Hematopoietic multipotent progenitor cell (in vitro differentiated cells): ENCODE measurements around the gene SGK1. TPM values are rescaled to one million over a fixed set of nuclear protein-coding genes. Genes with fewer than 3 reads are reported as not detected.
A peak's percentile ranks its signal among the peaks of the same experiment; 100 is the strongest.

Experiments
- DNase-seq, 3 donors: peaks; one replicate each; pipeline ENCODE4 v3.0.0-alpha.2; 2011 to 2015; ENCODE audit warnings: low read depth in 2 of 3, low spot score in 2 of 3
- total RNA-seq: library from RNA; depleted of rRNA; stranded (reverse); fragments of >200 nt; gene quantifications from one replicate; pipeline ENCODE4 v1.2.3, GENCODE V29; 2012

Gene SGK1
- total RNA-seq, 1 donor = 7.3 TPM

DNA sequence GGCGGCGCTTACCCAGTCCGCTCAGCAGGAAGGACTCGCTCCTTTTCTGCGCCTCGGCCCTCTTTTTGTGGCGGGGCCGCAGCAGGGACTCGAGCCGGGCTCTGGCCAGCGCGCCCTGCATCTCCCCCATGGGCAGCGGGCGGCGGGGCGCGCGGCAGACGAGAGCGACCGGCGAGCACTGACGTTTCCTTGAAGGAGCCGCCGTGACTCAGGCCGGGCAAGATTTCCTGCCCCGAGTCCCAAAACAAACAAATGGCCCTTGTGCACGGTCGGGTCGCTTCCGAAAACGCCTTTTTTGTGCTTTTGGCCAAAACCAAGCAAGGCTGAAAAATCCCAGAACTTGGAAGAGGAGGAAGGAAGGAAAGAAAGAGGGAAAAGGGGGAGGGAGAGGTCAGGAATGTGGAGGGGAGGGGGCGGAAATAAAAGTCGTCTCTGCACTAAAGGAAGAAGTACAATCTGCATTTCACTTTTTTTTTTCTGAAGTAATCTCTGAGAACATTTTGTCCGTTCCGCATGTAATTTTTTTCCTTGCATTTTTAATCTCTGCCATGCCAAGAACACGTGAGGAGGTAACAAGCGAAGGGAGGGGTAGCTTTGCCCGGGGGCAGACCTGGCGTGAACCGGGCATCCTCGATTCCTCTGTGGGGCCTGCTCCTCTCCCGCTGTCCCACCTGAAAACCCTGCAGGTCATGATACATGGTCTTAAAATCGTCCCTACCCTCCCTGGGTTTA is 142.2 kb downstream of the SGK1 start:
- DNase-seq = peak in 2 of 3 donors; percentile 34 to 48

DNA sequence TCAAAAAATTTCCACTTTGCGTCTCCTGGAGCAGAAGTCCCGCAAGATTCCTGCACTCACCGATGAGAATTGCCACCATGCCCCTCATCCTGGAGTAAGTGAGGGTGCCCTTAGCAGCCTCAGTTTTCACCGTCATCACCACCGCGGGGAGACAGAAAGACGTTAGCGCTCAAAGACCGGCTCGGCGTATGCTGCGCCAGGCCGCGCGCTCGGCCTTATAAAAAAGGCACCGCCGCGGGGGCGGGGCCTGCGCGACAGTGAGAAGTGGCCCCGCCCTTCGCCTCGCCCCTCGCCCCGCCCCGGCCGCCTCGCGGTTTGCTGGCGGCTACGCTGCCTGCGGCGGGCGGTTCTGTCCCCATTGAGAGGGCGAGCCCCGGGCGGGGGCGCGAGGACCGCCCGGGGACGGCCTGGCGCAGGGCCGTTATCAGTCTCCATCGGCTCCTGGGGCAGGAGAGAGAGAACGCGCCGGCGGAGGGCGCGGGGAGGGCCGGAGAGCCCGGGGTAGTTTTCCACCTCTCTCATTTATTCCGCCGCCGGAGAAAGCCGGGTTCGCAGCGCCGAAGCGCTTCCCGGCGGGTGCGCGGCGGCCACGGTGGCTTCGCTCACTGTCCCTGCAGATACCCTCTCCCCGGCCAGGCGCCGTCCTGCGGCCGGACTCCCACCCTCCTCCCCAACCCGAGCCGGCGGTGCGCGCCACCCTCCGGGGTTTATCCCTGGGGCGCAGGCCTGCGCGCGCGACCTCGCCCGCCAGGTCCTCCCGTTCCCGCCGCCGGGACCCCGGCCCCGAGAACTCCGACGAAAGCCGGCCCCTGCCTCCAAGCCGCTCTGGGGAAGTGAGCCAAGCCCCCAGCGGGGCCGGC is 143.0 kb downstream of the SGK1 start:
- peak; percentile 84 to 96 (median 87) for DNase-seq

DNA sequence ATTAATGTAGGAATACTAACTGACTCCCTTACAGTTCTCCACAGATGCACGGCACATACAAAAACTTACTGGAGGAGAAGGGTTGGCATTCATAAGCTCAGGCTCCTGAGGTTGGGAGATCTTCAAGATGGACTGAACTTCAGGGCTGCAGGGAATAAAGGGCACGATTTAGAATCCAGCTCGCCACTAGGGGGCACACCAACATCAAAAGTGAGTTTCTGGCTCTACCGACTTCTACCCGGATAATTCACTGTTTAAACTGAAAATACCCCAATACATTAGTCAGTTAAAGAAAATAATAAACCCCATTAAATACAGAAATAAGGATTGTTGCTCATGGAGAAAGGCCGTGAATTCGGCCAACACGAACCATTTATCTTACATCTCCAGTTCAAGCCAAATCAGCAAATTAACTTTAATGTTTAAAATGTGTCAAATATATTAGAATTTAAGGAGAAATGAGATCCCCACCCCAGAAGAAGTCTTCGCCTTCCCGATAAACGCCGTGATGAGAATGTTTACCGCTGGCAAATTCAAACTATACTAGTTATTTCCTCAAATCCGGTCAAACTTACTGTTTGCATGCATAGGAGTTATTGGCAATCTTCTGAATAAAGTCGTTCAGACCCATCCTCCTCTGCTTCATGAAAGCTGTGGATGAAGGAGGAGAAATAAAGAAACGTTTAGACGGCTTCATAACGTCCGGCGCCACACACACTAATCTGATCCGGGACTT is 143.8 kb downstream of the SGK1 start:
- DNase-seq = peak; percentile 69 to 87 (median 71)

DNA sequence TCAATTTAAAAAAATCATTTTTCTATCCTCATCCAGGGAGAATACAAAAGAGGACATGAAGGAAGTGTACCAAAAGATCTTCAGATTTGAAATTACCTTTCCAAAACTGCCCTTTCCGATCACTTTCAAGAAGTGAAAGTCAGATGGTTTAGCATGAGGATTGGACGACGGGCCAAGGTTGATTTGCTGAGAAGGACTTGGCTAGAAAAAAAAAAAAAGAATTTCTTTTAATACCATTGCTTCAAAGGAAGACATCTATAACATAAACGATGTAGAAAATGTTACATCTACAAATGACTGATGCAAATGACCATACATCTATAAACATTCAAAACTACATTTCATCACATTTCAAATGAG is 144.6 kb downstream of the SGK1 start:
- DNase-seq = no peak

DNA sequence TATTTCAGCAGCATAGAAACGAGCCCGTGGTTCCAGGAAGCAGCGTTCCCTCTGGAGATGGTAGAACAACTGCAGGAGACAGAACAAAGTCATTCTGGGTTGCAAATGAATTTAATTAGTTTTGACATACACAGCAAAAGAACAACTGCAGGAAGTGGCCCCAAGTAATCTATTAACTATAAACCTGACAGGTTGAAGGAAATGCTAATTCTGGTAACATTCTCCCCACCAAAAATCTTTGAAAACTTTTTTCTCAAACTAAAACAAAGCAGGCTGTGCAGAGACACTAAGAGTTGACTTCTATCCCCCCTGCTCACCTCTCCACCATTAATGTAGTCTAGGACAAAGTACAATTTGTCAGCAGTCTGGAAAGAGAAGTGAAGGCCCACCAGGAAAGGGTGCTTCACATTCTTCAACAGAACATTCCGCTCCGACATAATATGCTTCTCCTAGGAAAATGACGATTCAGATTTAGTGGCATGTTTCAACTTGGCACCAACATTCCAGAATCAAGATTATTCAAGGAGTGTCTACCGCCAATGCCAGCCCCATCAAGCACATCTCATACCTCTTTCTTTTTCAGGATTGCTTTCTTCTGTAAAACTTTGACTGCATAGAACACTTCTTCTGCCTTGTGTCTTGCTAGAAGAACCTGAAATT is 145.1 kb downstream of the SGK1 start:
- DNase-seq = no peak

DNA sequence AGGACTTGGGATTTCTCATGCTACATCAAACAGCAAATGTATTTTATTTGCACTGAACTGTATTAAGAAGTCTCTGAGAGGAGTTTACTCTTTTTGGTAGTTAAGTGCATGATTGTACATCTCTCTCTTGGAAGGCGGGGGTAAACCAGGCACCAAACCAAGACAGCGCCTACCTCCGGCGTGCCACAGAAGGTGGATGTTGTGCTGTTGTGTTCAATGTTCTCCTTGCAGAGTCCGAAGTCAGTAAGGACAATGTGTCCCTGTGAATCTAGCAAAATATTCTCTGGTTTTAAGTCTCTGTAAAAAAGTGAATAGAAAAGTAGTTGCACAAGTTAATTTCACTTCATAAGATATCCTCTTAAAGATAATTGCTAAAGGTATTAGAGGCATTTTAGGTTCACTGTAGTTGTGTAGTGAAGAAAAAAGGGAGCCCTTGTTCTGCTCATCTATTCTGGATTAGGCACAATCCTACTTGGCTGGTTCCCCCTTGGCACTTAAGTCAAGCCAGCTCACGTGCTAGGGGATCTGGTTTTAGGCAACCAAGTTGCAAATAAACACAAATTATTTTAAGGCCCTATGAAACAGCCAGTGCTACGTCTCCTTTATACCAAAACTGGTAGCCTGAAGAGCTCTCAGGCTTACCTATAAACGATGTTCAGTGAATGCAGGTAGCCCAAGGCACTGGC is 145.7 kb downstream of the SGK1 start:
- no peak for DNase-seq

DNA sequence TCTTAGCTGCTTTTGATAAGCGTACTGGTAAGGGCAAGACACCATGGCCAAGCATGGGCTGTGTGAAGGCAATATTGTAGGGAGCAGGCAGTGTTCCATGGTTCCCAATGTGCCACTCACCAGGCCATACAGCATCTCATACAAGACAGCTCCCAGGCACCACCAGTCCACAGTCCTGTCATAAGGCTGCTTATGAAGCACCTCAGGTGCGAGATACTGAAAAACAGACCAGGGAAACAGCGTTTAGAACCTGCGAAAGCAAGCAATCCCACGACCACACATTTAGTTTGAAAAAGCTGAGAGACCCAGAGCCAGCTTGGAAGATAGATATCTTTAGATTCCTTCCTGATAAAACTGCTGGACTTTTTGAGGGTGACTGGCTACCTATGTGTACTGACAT is 146.4 kb downstream of the SGK1 start:
- no peak for DNase-seq

DNA sequence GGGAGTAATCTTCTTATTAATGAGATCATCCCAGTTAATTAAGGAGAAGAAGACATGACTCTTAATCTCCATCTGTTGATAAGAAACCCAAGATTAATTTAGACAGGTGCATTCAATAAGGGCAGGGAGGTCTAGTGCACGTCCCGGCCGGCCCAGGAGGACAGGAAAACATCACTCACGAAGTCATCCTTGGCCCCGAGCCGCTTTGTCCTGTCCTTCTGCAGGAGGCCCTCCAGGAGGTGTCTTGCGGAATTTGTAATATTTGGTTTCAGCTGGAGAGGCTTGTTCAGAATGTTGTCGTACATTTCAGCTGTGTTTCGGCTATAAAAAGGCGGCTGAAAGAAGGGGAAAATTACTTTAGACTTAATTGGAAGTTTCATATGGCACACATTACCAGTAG is 147.1 kb downstream of the SGK1 start:
- no peak for DNase-seq

DNA sequence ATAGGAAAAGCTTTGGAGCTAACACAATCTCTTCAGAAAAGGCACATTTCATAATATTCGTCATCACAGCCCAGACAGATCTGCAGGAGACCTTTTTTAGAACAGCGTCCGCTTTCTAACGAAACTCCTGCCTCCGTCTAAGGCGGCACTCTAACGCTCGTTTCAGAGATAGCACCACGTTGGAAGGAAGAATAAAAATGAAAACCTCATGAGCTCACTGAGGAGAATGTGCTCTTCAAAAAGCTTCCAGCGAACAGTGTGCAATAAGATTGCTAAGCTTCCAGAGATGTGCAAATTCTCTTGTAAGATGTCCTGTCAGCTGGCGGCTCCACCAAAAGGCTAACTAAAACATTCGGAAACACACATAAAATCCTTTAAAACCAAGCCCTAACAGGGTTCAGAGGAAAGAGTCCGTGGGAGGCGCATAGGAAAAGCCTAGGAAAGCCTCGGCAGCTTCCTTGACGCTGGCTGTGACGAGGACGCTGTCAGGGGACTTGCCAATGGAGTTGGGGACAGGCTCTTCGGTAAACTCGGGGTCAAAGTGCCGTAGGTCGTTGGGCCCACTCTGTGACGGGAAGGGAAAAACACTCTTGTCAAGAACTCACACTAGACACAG is 147.9 kb downstream of the SGK1 start:
- no peak for DNase-seq

DNA sequence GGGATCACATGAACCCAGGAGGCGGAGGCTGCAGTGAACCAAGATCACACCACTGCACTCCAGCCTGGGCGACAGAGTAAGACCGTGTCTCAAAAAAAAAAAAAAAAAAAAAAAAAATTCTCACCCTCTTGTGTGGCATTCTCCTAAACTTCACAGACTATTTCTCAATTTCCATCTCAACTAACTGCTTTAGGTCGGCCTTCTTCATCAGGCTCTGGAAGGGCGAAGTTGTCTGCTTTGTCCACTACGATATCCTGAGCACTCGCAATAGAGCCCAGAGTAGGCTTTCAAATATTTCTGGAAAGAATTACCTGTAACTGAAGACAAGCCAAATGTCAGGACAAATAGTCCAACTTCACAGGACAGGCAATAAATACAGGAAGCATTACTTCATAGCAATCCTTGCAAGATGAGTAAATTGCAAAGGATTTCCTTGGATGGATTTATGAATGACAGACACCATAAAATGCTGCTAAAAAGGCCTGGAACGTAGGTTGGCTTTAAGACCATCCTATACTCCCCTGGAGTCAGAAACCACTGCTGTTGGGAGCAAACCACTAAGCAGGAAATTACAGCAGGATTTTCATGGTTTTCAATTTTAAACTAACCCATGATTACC is 149.2 kb downstream of the SGK1 start:
- DNase-seq = no peak

DNA sequence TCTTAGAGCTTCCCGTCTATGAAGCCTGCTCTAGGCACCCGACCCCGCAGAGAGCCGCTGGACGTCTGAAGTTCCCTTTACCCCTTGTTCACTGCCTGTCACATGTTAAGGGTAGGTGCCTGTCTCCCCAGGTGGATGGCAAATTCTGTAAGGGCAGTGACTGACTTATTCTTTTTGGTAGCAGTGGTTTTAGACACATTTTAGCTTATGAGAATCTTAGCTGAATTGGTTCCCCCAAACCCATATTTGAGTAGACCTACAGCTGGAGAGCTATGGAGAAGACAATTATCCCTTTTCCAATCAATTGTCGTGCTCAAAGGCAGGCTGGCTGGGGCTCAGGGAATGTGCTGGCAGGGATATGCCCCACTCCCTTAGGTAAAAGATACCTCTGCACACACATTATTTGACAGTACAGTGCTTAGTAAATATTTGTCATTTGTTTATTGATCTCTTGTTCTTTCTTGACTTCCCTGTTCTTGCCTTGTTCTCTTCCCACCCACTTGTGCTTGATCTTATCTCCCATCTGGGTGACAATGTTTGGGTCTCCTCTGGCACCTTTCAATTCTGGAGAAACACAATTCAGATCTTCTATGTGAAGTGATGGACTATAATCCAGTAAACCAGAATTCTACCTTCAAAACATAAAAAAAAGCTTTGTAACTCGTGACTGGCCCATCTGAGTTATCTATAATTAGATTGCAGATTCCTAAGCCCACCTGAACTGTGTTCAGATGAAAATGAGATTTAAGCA is 151.2 kb downstream of the SGK1 start:
- no peak for DNase-seq

DNA sequence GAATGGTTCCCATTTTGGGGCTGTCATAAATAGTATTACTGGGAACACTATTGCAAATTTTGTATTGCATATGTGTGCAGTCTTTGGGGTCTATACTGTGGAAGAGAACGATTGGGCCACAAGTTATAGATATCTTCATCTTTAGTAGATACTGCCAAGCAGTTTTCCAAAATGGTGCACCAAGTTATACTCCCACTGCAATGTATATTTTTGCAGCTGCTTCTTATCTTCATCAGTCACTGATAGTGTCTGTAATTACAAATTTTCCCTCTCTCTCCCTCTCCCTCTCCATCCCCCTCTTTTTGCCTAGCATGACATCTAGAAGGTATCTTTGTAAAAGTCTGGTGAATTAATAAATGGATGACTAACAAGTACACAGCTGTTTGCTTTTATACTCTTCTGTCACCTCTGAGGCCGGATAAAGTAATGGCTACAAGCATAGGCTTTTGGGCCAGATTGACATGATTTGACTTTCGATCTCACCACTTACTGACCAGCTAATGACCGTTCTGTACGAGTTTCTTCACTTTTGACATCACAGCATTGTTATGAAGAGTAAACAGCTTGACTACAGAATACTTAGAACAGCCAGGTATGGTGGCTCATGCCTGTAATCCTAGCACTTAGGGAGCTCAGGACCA is 152.2 kb downstream of the SGK1 start:
- no peak for DNase-seq

DNA sequence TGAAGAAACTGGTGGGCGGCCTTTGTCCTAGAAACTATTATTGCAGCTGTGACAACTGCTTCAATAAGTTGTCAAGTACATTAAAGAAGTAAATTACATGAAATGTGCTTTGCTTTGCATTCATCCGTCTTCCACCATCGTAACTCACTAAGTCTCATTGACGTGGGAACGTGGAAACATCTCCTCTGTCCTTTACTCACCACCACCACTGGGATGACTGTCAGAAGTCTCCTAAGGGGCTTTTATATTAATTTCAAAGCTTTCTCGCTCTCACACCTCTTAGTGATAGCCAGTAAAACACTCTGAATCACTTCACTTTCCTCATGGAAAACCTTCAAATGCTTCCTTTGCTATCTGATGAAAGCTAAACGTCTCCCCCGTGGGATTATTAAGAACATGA is 153.6 kb downstream of the SGK1 start:
- no peak for DNase-seq

DNA sequence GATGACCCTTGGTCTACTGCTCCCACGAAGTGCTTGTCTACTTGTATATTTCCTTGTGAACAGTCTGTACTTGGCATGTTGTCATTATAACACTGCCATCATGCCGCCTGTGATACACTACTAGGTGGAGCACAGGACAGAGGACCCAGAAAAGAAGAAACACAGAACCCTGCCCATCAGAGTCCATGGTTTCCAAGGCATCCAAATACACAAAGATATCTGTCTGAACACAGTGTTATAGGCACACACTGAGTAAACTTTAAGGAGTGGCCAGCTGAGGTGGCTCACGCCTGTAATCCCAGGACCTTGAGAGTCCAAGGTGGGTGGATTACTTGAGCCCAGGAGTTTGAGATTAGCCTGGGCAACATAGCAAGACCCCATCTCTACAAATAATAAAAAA is 155.0 kb downstream of the SGK1 start:
- DNase-seq = no peak

DNA sequence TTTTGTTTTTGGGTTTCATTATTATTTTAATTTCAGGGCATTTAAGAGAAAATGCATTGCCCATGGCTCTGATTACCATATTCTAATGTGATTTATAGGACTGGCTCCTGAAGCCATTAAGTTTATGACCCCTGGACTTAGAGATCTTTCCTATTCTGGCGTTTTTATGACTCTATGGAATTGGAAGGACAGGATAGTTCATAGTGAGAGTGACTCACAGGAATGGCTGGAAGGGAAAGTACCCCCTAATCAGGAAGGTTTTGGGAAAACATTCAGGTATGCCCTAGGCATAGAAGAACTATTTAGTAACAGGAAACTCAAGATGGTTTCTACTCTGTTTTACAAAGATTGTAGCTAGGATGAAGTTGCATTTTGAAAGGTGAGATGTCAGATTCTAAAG is 156.9 kb downstream of the SGK1 start:
- no peak for DNase-seq

DNA sequence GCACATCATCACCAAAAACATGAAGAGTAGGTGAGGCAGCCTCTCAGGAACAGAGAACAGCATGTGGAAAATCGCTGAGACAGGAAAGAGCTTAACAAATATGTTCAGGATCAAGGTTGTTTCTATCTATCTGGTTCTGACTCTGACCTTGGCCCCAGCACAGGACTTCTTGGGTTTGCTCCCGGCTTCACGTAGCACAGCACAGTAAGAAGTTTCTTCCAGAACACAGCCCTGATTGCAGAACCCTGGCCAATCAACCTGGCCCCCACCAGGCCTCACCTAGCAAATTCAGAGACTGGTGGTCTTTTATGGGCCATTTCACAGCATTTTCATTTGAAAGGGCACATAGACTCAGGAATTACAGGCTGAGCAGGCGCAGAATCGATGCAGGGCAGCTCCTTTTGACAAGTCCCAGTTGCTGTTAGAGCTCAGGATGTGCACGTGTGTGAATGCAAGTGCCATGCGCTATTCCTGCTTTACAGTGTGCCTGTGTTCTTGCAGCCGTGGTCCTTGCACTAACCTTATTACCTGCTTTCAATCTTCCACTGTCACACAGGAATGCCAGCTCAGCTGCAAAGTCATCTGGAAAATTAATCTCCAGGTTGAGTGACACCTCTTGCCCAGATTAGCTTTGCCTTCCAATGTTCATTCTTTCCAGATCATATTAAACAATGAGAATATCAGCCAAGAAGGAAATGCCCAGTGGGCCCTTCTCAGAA is 165.0 kb downstream of the SGK1 start:
- no peak for DNase-seq

DNA sequence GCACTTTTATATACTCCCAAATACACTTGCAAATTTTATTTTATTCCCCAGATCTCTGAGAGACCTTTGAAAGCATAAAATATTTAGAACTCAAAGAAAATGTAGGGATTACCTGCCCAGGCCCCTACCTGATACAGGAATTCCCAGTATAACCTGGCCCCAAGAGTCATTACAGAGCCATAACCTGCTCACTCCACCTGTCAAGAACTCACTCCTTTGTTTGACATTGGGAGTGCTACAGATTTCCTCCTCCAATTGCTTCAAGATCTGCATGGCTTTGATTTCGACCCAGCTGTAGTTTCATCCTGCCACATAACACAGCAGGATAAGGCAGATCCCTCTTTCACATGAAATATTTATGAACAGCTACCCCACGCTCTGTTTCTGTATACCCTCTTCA is 169.3 kb downstream of the SGK1 start:
- no peak for DNase-seq
